ENCODE results near the gene BTG2. TPM values are rescaled to one million over a fixed set of nuclear protein-coding genes. Genes with fewer than 3 reads are reported as not detected.

Gene BTG2
- total and polyA plus RNA-seq, 9 donors = 60.3 to 133 (median 92.6) TPM

GRCh38 chr1:203275656-203276272 lies 29.6 kb upstream of the BTG2 start:
- Histone ChIP-seq H3K27ac (ENCODE audit: low read length) (no peak overlapping the region), H3K4me1 (ENCODE audit: control insufficient read depth, insufficient read depth, low read length) (peaks cover 95% of the 10 kb centered on the region), H3K4me3 (ENCODE audit: low read length) (no peak overlapping the region), H3K27me3 (ENCODE audit: control insufficient read depth, insufficient read depth, low read length) (no peaks in the 10 kb centered on the region), H3K9me3 (replicated peaks; ENCODE audit: control insufficient read depth, low read depth, low read length) (no peaks in the 10 kb centered on the region), H3K36me3 (ENCODE audit: control insufficient read depth, insufficient read depth, low read length) (no peaks in the 10 kb centered on the region)
- DNase-seq = peak; percentile 25
- 79% methylated on average over 10 of the region's 11 CpGs for WGBS (ENCODE audit: insufficient coverage)

GRCh38 chr1:203276408-203276807 lies 28.9 kb upstream of the BTG2 start:
- Histone ChIP-seq H3K27me3 (ENCODE audit: control insufficient read depth, insufficient read depth, low read length) (no peaks in the 10 kb centered on the region), H3K27ac (ENCODE audit: low read length) (peak overlapping the region; percentile 98), H3K36me3 (ENCODE audit: control insufficient read depth, insufficient read depth, low read length) (no peaks in the 10 kb centered on the region), H3K4me1 (ENCODE audit: control insufficient read depth, insufficient read depth, low read length) (peaks cover 94% of the 10 kb centered on the region), H3K4me3 (ENCODE audit: low read length) (no peak overlapping the region), H3K9me3 (replicated peaks; ENCODE audit: control insufficient read depth, low read depth, low read length) (no peaks in the 10 kb centered on the region)
- no CpG with 5 or more reads among the region's 5 CpGs for WGBS (ENCODE audit: insufficient coverage)
- DNase-seq = no peak

DNA sequence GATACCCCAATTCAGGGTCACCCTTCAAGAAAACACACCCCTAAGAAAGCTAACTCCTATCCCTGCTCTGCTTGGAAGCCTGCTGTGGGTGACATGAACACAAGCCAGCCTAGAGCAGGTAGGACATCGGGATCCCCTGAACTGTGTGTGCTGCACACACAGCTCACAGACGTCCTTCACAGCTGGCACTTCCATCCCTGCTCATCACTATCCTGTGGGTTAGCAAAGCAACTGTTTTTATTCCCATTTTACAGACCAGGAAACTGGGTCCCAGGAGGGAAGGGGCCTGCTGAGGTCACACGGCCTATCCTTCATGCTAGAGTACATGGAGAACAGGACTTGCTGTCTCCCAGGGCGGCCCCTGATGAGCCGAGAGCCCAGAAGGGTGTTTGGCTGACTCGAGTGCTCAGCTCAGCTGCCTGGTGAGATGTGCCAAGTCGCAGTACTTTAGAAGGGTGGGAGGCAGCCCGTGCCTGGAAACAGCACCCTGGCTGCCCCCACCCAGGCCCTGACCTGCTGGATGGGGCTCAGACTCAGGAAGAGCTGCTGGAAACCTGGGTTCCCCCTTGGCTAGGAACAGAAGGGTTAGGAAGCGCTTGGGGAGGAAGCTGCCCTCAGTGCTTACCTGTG lies 28.3 kb upstream of the BTG2 start:
- H3K4me1 ChIP-seq (ENCODE audit: control insufficient read depth, insufficient read depth, low read length) = peaks cover 94% of the 10 kb centered on the region
- H3K4me3 ChIP-seq (ENCODE audit: low read length) = no peak overlapping the region
- WGBS (ENCODE audit: insufficient coverage) = 65% methylated on average over 9 of the region's 9 CpGs
- H3K36me3 ChIP-seq (ENCODE audit: control insufficient read depth, insufficient read depth, low read length) = no peaks in the 10 kb centered on the region
- H3K27ac ChIP-seq (ENCODE audit: low read length) = peak overlapping the region; percentile 98
- H3K9me3 ChIP-seq (replicated peaks; ENCODE audit: control insufficient read depth, low read depth, low read length) = no peaks in the 10 kb centered on the region
- DNase-seq = no peak
- H3K27me3 ChIP-seq (ENCODE audit: control insufficient read depth, insufficient read depth, low read length) = no peaks in the 10 kb centered on the region

- no peaks in the 10 kb centered on the region for H3K36me3 ChIP-seq (ENCODE audit: control insufficient read depth, insufficient read depth, low read length)
- 3% methylated on average over 10 of the region's 13 CpGs for WGBS (ENCODE audit: insufficient coverage)
- peak overlapping the region; percentile 98 for H3K27ac ChIP-seq (ENCODE audit: low read length)
- peak overlapping the region; percentile 4 for H3K4me3 ChIP-seq (ENCODE audit: low read length)
- peak; percentile 99 for DNase-seq
- no peaks in the 10 kb centered on the region for H3K27me3 ChIP-seq (ENCODE audit: control insufficient read depth, insufficient read depth, low read length)
- H3K4me1 ChIP-seq (ENCODE audit: control insufficient read depth, insufficient read depth, low read length) = peaks cover 94% of the 10 kb centered on the region
- H3K9me3 ChIP-seq (replicated peaks; ENCODE audit: control insufficient read depth, low read depth, low read length) = no peaks in the 10 kb centered on the region
These were observed 27.0 kb upstream of the BTG2 start for GRCh38 chr1:203278082-203278884.

GRCh38 chr1:203278885-203279406 lies 26.4 kb upstream of the BTG2 start:
- no peaks in the 10 kb centered on the region for H3K9me3 ChIP-seq (replicated peaks; ENCODE audit: control insufficient read depth, low read depth, low read length)
- no peaks in the 10 kb centered on the region for H3K36me3 ChIP-seq (ENCODE audit: control insufficient read depth, insufficient read depth, low read length)
- H3K4me3 ChIP-seq (ENCODE audit: low read length) = no peak overlapping the region
- DNase-seq = no peak
- H3K27me3 ChIP-seq (ENCODE audit: control insufficient read depth, insufficient read depth, low read length) = no peaks in the 10 kb centered on the region
- peaks cover 93% of the 10 kb centered on the region for H3K4me1 ChIP-seq (ENCODE audit: control insufficient read depth, insufficient read depth, low read length)
- WGBS (ENCODE audit: insufficient coverage) = 9% methylated on average over 5 of the region's 8 CpGs
- H3K27ac ChIP-seq (ENCODE audit: low read length) = peak overlapping the region; percentile 98

GRCh38 chr1:203280061-203280460 lies 25.3 kb upstream of the BTG2 start:
- 89% methylated on average over 5 of the region's 5 CpGs for WGBS (ENCODE audit: insufficient coverage)

GRCh38 chr1:203281033-203281432 lies 24.3 kb upstream of the BTG2 start:
- H3K36me3 ChIP-seq (ENCODE audit: control insufficient read depth, insufficient read depth, low read length) = no peaks in the 10 kb centered on the region
- H3K27me3 ChIP-seq (ENCODE audit: control insufficient read depth, insufficient read depth, low read length) = no peaks in the 10 kb centered on the region
- no peaks in the 10 kb centered on the region for H3K9me3 ChIP-seq (replicated peaks; ENCODE audit: control insufficient read depth, low read depth, low read length)
- no peak overlapping the region for H3K4me3 ChIP-seq (ENCODE audit: low read length)
- peaks cover 81% of the 10 kb centered on the region for H3K4me1 ChIP-seq (ENCODE audit: control insufficient read depth, insufficient read depth, low read length)
- WGBS (ENCODE audit: insufficient coverage) = 100% methylated on average over 2 of the region's 3 CpGs
- DNase-seq = no peak
- peak overlapping the region; percentile 98 for H3K27ac ChIP-seq (ENCODE audit: low read length)

More at GRCh38 chr1:203280061-203280460, 25.3 kb upstream of the BTG2 start:
- DNase-seq = peak; percentile 33
- peaks cover 86% of the 10 kb centered on the region for H3K4me1 ChIP-seq (ENCODE audit: control insufficient read depth, insufficient read depth, low read length)
- H3K9me3 ChIP-seq (replicated peaks; ENCODE audit: control insufficient read depth, low read depth, low read length) = no peaks in the 10 kb centered on the region
- H3K36me3 ChIP-seq (ENCODE audit: control insufficient read depth, insufficient read depth, low read length) = no peaks in the 10 kb centered on the region
- H3K27me3 ChIP-seq (ENCODE audit: control insufficient read depth, insufficient read depth, low read length) = no peaks in the 10 kb centered on the region
- peak overlapping the region; percentile 98 for H3K27ac ChIP-seq (ENCODE audit: low read length)
- no peak overlapping the region for H3K4me3 ChIP-seq (ENCODE audit: low read length)

- Histone ChIP-seq H3K36me3 (ENCODE audit: control insufficient read depth, insufficient read depth, low read length) (no peaks in the 10 kb centered on the region), H3K4me3 (ENCODE audit: low read length) (no peak overlapping the region), H3K27ac (ENCODE audit: low read length) (peak overlapping the region; percentile 98), H3K27me3 (ENCODE audit: control insufficient read depth, insufficient read depth, low read length) (no peaks in the 10 kb centered on the region), H3K9me3 (replicated peaks; ENCODE audit: control insufficient read depth, low read depth, low read length) (no peaks in the 10 kb centered on the region), H3K4me1 (ENCODE audit: control insufficient read depth, insufficient read depth, low read length) (peaks cover 82% of the 10 kb centered on the region)
- WGBS (ENCODE audit: insufficient coverage) = 38% methylated on average over 5 of the region's 10 CpGs
- peak; percentile 76 for DNase-seq
These were observed 23.3 kb upstream of the BTG2 start for GRCh38 chr1:203281851-203282661.

DNA sequence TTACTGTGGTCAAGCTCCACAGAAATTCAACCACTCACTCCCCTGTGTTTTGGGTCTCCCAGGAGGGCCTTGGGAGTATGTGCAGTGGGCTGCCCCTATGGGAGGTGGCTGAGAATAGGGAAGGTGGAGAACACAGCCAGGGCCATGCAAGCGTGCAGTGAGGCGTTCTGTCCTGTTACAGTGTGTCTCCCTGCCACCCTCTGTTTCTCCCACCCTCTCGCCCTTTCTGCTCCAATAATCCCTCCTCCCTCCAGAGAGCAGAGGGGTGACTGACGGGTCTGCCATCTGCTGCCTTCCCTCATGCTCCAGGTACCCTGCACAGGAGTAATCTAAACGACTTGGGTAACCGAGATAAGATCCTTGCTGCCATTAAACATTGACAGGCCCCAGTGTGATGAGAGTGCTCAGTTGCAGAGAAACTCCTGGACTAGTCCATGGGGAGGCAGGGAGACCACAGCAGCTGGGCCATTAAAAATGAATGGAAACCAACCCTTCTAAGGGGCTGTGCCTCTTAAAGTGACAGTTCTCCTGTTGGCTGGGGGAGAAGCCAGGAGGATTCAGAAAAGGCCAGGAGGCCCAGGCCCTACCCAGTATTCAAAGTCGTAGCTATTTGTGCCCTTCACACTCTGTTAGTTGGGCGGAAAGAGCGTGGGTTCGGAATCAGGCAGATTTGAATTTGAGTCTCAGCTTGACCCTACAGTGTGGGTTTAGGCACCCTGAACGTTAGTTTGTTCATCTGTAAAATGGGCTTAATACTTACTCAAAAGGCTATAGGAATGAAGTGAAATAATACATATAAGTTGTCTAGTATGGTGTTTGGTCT lies 22.4 kb upstream of the BTG2 start:
- Histone ChIP-seq H3K4me3 (ENCODE audit: low read length) (no peak overlapping the region), H3K27ac (ENCODE audit: low read length) (peak overlapping the region; percentile 98), H3K27me3 (ENCODE audit: control insufficient read depth, insufficient read depth, low read length) (no peaks in the 10 kb centered on the region), H3K9me3 (replicated peaks; ENCODE audit: control insufficient read depth, low read depth, low read length) (no peaks in the 10 kb centered on the region), H3K4me1 (ENCODE audit: control insufficient read depth, insufficient read depth, low read length) (peaks cover 82% of the 10 kb centered on the region), H3K36me3 (ENCODE audit: control insufficient read depth, insufficient read depth, low read length) (no peaks in the 10 kb centered on the region)
- peak; percentile 67 for DNase-seq
- WGBS (ENCODE audit: insufficient coverage) = 81% methylated on average over 8 of the region's 11 CpGs

Measured in muscle of leg (tissue), 11 donors.